GM23338 (cell line): ENCODE data around the gene JOSD1. TPM values are rescaled to one million over a fixed set of nuclear protein-coding genes. Genes with fewer than 3 reads are reported as not detected.

Source experiments
- ATAC-seq: fragments of 200-7000 bp; cut with Tn5 transposase; 3 replicates; pipeline ENCODE4 v1.9.1; 2020
- DNase-seq: peaks from one replicate; pipeline ENCODE4 v3.0.0-alpha.2; 2015; ENCODE audit warnings: low spot score
- H2AFZ ChIP-seq: fragments of 200-600 bp; sonication (generic); 2 replicates; pipeline ENCODE4 v1.8.0; 2016; ENCODE audit warnings: antibody characterized with exemption, mild to moderate bottlenecking, moderate library complexity
- H3F3A ChIP-seq: fragments of 200-600 bp; sonication (generic); replicated peaks from 2 replicates; pipeline ENCODE4 v1.8.0; 2017; ENCODE audit warnings: antibody characterized with exemption, mixed run types, low read depth
- H3K27ac ChIP-seq: fragments of 200-600 bp; sonication (generic); 2 replicates; pipeline ENCODE4 v1.6.1; 2016; ENCODE audit warnings: low read depth
- H3K27me3 ChIP-seq: fragments of 200-600 bp; sonication (generic); 2 replicates; pipeline ENCODE4 v1.8.0; 2016; ENCODE audit warnings: mild to moderate bottlenecking, mixed run types, moderate library complexity; ENCODE audit not compliant: insufficient read depth
- H3K36me3 ChIP-seq: fragments of 200-600 bp; sonication (generic); 2 replicates; pipeline ENCODE4 v1.8.0; 2016; ENCODE audit warnings: mild to moderate bottlenecking; ENCODE audit not compliant: insufficient read depth
- H3K4me1 ChIP-seq: fragments of 200-600 bp; sonication (generic); 2 replicates; pipeline ENCODE4 v1.8.0; 2016; ENCODE audit warnings: mild to moderate bottlenecking, moderate library complexity; ENCODE audit not compliant: insufficient read depth
- H3K4me2 ChIP-seq: fragments of 200-600 bp; sonication (generic); 2 replicates; pipeline ENCODE4 v1.7.1; 2017; ENCODE audit warnings: mixed run types
- H3K4me3 ChIP-seq: fragments of 200-600 bp; sonication (generic); 2 replicates; pipeline ENCODE4 v1.6.1; 2016; ENCODE audit warnings: mixed run types
- H3K79me2 ChIP-seq: fragments of 200-600 bp; sonication (generic); replicated peaks from 2 replicates; pipeline ENCODE4 v1.8.0; 2017; ENCODE audit warnings: mild to moderate bottlenecking; ENCODE audit not compliant: insufficient read depth
- H3K9me2 ChIP-seq: fragments of 200-600 bp; sonication (generic); 2 replicates; pipeline ENCODE4 v1.8.0; 2017; ENCODE audit not compliant: insufficient read depth
- H4K20me1 ChIP-seq: fragments of 200-600 bp; sonication (generic); replicated peaks from 2 replicates; pipeline ENCODE4 v1.8.0; 2017; ENCODE audit warnings: mild to moderate bottlenecking; ENCODE audit not compliant: insufficient read depth
- H3K27ac Mint-ChIP-seq: 2 replicates; pipeline ENCODE4 v1.8.0; 2020; ENCODE audit warnings: inconsistent platforms, mild to moderate bottlenecking, moderate library complexity, mixed read lengths
- H3K27me3 Mint-ChIP-seq: 3 replicates; pipeline ENCODE4 v1.8.0; 2022; ENCODE audit warnings: low read depth, mild to moderate bottlenecking, moderate library complexity, mixed read lengths, inconsistent platforms; ENCODE audit not compliant: insufficient read depth, poor library complexity
- H3K36me3 Mint-ChIP-seq: 3 replicates; pipeline ENCODE4 v1.8.0; 2021; ENCODE audit warnings: low read depth, mild to moderate bottlenecking, inconsistent platforms, moderate library complexity, mixed read lengths
- H3K4me1 Mint-ChIP-seq: 3 replicates; pipeline ENCODE4 v1.8.0; 2020; ENCODE audit warnings: mild to moderate bottlenecking, inconsistent platforms, mixed read lengths
- H3K4me3 Mint-ChIP-seq: 3 replicates; pipeline ENCODE4 v1.8.0; 2021; ENCODE audit warnings: moderate library complexity, mild to moderate bottlenecking, inconsistent platforms, mixed read lengths
- H3K9me3 Mint-ChIP-seq: 3 replicates; pipeline ENCODE4 v1.8.0; 2020; ENCODE audit warnings: moderate library complexity, mild to moderate bottlenecking, inconsistent platforms, mixed read lengths
- CREB1 ChIP-seq: fragments of 250-450 bp; sonication (Bioruptor Pico); IDR thresholded peaks from 2 replicates; pipeline ENCODE4 v1.5.0; 2020; ENCODE audit warnings: low read depth, mild to moderate bottlenecking, moderate library complexity
- EZH2 ChIP-seq: fragments of 200-600 bp; sonication (generic); IDR thresholded peaks from one replicate; pipeline ENCODE4 v1.8.0; 2017; ENCODE audit warnings: antibody characterized with exemption, mild to moderate bottlenecking, low read depth; ENCODE audit not compliant: unreplicated experiment
- EZH2phosphoT487 ChIP-seq: fragments of 200-600 bp; sonication (generic); IDR thresholded peaks from one replicate; pipeline ENCODE4 v1.8.1; 2018; ENCODE audit warnings: antibody characterized with exemption; ENCODE audit not compliant: unreplicated experiment
- JUNB ChIP-seq: IDR thresholded peaks from one replicate; pipeline ENCODE4 v1.6.1; 2016; ENCODE audit warnings: antibody characterized with exemption; ENCODE audit not compliant: unreplicated experiment
- NANOG ChIP-seq: IDR thresholded peaks from 2 replicates; pipeline ENCODE4 v1.6.1; 2016; ENCODE audit warnings: antibody characterized with exemption, borderline replicate concordance
- POLR2AphosphoS5 ChIP-seq: IDR thresholded peaks from 2 replicates; pipeline ENCODE4 v1.6.1; 2016; ENCODE audit warnings: antibody characterized with exemption, low read depth
- REST ChIP-seq: IDR thresholded peaks from one replicate; pipeline ENCODE4 v1.6.1; 2018; ENCODE audit warnings: antibody characterized with exemption; ENCODE audit not compliant: unreplicated experiment
- STAT1 ChIP-seq: IDR thresholded peaks from one replicate; pipeline ENCODE4 v1.6.1; 2016; ENCODE audit warnings: antibody characterized with exemption; ENCODE audit not compliant: unreplicated experiment
- ZNF114 ChIP-seq: fragments of 250-450 bp; sonication (Bioruptor Pico); IDR thresholded peaks from 2 replicates; pipeline ENCODE4 v1.5.0; 2020; ENCODE audit warnings: mild to moderate bottlenecking, moderate library complexity
- ZNF331 ChIP-seq: fragments of 250-450 bp; sonication (Bioruptor Pico); IDR thresholded peaks from 2 replicates; pipeline ENCODE4 v1.5.0; 2020; ENCODE audit warnings: low read depth, mild to moderate bottlenecking, moderate library complexity
- polyA plus RNA-seq: library from polyadenylated mRNA; unstranded; fragments of >200 nt; fragmentation: Nextera tagmentation; extraction: Ambion mirVana; gene quantifications from 2 replicates; pipeline ENCODE4 v1.2.1, GENCODE V29; 2016
- total RNA-seq: library from RNA; depleted of rRNA; stranded (reverse); fragments of >200 nt; shearing (Covaris generic); gene quantifications from 2 replicates; pipeline ENCODE4 v1.2.3, GENCODE V29; 2014
- TF ChIP-seq, protein P1 (sequence below), 2 experiments: fragments of 200-600 bp in 1 of 2; sonication (generic) in 1 of 2; conservative IDR thresholded peaks; 2 replicates each; pipeline versions ENCODE4 v1.5.1 to v1.6.1; 2016 to 2017; ENCODE audit warnings: antibody characterized with exemption in 2 of 2, low read depth in 2 of 2, mild to moderate bottlenecking in 2 of 2, moderate library complexity in 1 of 2
- TF ChIP-seq, protein P2 (sequence below): fragments of 250-450 bp; sonication (Bioruptor Pico); IDR thresholded peaks from 2 replicates; pipeline ENCODE4 v1.5.0; 2020; ENCODE audit warnings: mild to moderate bottlenecking, moderate library complexity
- TF ChIP-seq, protein P3 (sequence below): IDR thresholded peaks from 2 replicates; pipeline ENCODE4 v1.6.1; 2016; ENCODE audit warnings: antibody characterized with exemption

The JOSD1 gene
- total and polyA plus RNA-seq, 2 experiments from 2014 or later, result 4.6 to 19.7 TPM

- TF ChIP-seq NANOG (no peak), JUNB (no peak), POLR2AphosphoS5 (no peak), REST (no peak), ZNF114 (CRISPR knock-in tag) (no peak), EZH2phosphoT487 (no peak), EZH2 (no peak), ZNF331 (CRISPR knock-in tag) (no peak), CREB1 (no peak), STAT1 (no peak)
- TF ChIP-seq, protein P1, sequence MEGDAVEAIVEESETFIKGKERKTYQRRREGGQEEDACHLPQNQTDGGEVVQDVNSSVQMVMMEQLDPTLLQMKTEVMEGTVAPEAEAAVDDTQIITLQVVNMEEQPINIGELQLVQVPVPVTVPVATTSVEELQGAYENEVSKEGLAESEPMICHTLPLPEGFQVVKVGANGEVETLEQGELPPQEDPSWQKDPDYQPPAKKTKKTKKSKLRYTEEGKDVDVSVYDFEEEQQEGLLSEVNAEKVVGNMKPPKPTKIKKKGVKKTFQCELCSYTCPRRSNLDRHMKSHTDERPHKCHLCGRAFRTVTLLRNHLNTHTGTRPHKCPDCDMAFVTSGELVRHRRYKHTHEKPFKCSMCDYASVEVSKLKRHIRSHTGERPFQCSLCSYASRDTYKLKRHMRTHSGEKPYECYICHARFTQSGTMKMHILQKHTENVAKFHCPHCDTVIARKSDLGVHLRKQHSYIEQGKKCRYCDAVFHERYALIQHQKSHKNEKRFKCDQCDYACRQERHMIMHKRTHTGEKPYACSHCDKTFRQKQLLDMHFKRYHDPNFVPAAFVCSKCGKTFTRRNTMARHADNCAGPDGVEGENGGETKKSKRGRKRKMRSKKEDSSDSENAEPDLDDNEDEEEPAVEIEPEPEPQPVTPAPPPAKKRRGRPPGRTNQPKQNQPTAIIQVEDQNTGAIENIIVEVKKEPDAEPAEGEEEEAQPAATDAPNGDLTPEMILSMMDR (conservative IDR thresholded peaks at IDR 0.05; ENCODE audit: low read depth in 2 of 2), result no peak
- TF ChIP-seq, protein P2, sequence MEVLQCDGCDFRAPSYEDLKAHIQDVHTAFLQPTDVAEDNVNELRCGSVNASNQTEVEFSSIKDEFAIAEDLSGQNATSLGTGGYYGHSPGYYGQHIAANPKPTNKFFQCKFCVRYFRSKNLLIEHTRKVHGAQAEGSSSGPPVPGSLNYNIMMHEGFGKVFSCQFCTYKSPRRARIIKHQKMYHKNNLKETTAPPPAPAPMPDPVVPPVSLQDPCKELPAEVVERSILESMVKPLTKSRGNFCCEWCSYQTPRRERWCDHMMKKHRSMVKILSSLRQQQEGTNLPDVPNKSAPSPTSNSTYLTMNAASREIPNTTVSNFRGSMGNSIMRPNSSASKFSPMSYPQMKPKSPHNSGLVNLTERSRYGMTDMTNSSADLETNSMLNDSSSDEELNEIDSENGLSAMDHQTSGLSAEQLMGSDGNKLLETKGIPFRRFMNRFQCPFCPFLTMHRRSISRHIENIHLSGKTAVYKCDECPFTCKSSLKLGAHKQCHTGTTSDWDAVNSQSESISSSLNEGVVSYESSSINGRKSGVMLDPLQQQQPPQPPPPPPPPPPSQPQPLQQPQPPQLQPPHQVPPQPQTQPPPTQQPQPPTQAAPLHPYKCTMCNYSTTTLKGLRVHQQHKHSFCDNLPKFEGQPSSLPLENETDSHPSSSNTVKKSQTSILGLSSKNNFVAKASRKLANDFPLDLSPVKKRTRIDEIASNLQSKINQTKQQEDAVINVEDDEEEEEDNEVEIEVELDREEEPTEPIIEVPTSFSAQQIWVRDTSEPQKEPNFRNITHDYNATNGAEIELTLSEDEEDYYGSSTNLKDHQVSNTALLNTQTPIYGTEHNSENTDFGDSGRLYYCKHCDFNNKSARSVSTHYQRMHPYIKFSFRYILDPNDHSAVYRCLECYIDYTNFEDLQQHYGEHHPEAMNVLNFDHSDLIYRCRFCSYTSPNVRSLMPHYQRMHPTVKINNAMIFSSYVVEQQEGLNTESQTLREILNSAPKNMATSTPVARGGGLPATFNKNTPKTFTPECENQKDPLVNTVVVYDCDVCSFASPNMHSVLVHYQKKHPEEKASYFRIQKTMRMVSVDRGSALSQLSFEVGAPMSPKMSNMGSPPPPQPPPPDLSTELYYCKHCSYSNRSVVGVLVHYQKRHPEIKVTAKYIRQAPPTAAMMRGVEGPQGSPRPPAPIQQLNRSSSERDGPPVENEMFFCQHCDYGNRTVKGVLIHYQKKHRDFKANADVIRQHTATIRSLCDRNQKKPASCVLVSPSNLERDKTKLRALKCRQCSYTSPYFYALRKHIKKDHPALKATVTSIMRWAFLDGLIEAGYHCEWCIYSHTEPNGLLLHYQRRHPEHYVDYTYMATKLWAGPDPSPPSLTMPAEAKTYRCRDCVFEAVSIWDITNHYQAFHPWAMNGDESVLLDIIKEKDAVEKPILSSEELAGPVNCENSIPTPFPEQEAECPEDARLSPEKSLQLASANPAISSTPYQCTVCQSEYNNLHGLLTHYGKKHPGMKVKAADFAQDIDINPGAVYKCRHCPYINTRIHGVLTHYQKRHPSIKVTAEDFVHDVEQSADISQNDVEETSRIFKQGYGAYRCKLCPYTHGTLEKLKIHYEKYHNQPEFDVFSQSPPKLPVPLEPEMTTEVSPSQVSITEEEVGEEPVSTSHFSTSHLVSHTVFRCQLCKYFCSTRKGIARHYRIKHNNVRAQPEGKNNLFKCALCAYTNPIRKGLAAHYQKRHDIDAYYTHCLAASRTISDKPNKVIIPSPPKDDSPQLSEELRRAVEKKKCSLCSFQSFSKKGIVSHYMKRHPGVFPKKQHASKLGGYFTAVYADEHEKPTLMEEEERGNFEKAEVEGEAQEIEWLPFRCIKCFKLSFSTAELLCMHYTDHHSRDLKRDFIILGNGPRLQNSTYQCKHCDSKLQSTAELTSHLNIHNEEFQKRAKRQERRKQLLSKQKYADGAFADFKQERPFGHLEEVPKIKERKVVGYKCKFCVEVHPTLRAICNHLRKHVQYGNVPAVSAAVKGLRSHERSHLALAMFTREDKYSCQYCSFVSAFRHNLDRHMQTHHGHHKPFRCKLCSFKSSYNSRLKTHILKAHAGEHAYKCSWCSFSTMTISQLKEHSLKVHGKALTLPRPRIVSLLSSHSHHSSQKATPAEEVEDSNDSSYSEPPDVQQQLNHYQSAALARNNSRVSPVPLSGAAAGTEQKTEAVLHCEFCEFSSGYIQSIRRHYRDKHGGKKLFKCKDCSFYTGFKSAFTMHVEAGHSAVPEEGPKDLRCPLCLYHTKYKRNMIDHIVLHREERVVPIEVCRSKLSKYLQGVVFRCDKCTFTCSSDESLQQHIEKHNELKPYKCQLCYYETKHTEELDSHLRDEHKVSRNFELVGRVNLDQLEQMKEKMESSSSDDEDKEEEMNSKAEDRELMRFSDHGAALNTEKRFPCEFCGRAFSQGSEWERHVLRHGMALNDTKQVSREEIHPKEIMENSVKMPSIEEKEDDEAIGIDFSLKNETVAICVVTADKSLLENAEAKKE (CRISPR knock-in tag), result no peak
- TF ChIP-seq, protein P3, sequence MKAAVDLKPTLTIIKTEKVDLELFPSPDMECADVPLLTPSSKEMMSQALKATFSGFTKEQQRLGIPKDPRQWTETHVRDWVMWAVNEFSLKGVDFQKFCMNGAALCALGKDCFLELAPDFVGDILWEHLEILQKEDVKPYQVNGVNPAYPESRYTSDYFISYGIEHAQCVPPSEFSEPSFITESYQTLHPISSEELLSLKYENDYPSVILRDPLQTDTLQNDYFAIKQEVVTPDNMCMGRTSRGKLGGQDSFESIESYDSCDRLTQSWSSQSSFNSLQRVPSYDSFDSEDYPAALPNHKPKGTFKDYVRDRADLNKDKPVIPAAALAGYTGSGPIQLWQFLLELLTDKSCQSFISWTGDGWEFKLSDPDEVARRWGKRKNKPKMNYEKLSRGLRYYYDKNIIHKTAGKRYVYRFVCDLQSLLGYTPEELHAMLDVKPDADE, result no peak
- peak overlapping the region; percentile 51 for H3K4me2 ChIP-seq
- no peaks in the 10 kb centered on the region for H3K36me3 ChIP-seq
- H3K27me3 ChIP-seq, result no peaks in the 10 kb centered on the region
- H3K27ac Mint-ChIP-seq, result peak overlapping the region; percentile 100
- peaks cover 22% of the 10 kb centered on the region for H3K27me3 Mint-ChIP-seq
- H3K9me3 Mint-ChIP-seq, result no peaks in the 10 kb centered on the region
- H3K4me3 ChIP-seq, result peak overlapping the region; percentile 35
- peaks cover 31% of the 10 kb centered on the region for H3K4me1 ChIP-seq
- no peak for ATAC-seq
- peak overlapping the region; percentile 85 for H3K27ac ChIP-seq
- peak overlapping the region; percentile 90 for H3K4me3 Mint-ChIP-seq
- H3K79me2 ChIP-seq, result peaks cover 40% of the 10 kb centered on the region
- DNase-seq, result no peak
- H3K36me3 Mint-ChIP-seq, result peaks cover 4% of the 10 kb centered on the region; the same call in 2 of the 3 replicates
- no peak overlapping the region for H2AFZ ChIP-seq
- peaks cover 20% of the 10 kb centered on the region for H4K20me1 ChIP-seq
- peaks cover 4% of the 10 kb centered on the region; the same call in 1 of the 2 replicates for H3F3A ChIP-seq
- no peaks in the 10 kb centered on the region for H3K9me2 ChIP-seq
- H3K4me1 Mint-ChIP-seq, result peaks cover 49% of the 10 kb centered on the region
These were observed 4.0 kb upstream of the JOSD1 start for GRCh38 chr22:38704654-38705234.
